Body of pancreas (tissue), 4 donors: ENCODE data around the gene ITPR2. TPM values are rescaled to one million over a fixed set of nuclear protein-coding genes. Genes with fewer than 3 reads are reported as not detected.

Experiments
- ATAC-seq: fragments of 150-250 bp; one replicate; pipeline ENCODE4 v1.9.1; 2016
- DNase-seq, 4 donors: peaks; one replicate each; pipeline ENCODE4 v3.0.0-alpha.2; 2019
- H3K27ac ChIP-seq, 4 donors: fragments of 200-600 bp; sonication (generic); 1 replicate in 3 of 4; 2 replicates in 1 of 4; pipeline versions ENCODE4 v1.5.1 to v1.6.1; 2016 to 2019; ENCODE audit warnings: mild to moderate bottlenecking in 1 of 4, mixed read lengths in 1 of 4, moderate library complexity in 1 of 4
- H3K27me3 ChIP-seq, 2 donors: fragments of 200-600 bp; sonication (generic); one replicate each; pipeline ENCODE4 v1.6.0; 2016; ENCODE audit warnings: mild to moderate bottlenecking in 1 of 2
- H3K36me3 ChIP-seq, 2 donors: fragments of 200-600 bp; sonication (generic); replicated peaks in 1 of 2; 2 replicates each; pipeline ENCODE4 v1.5.1; 2016; ENCODE audit warnings: low read depth in 2 of 2; ENCODE audit not compliant: insufficient read depth in 1 of 2
- H3K4me1 ChIP-seq: fragments of 200-600 bp; sonication (generic); one replicate; pipeline ENCODE4 v1.6.0; 2016
- H3K4me3 ChIP-seq, 2 donors: fragments of 200-600 bp; sonication (generic); 1 replicate in 1 of 2; 2 replicates in 1 of 2; pipeline ENCODE4 v1.5.1; 2016 to 2019
- H3K9me3 ChIP-seq, 3 donors: fragments of 200-600 bp; sonication (generic); 1 replicate in 2 of 3; 2 replicates in 1 of 3; pipeline ENCODE4 v1.5.1; 2016
- CTCF ChIP-seq, 7 experiments: fragments of 450-650 bp in 4 of 7; fragments of 200-600 bp in 3 of 7; sonication (generic) in 3 of 7; IDR thresholded peaks; one replicate each; pipeline ENCODE4 v1.5.1; 2016 to 2019; ENCODE audit warnings: antibody characterized with exemption in 7 of 7
- POLR2A ChIP-seq, 3 donors: fragments of 450-650 bp; IDR thresholded peaks; one replicate each; pipeline ENCODE4 v1.6.1; 2016; ENCODE audit warnings: antibody characterized with exemption in 3 of 3, mild to moderate bottlenecking in 2 of 3
- WGBS, 2 donors: methylation state at CpG; one replicate each; pipeline ENCODE4 v1.1.5; 2017; 5-methylcytosine and 5-hydroxymethylcytosine counted together
- intact Hi-C: fragments of 100-400 bp; cut with DNase I; formaldehyde crosslinking; loops from one replicate; pipeline ENCODE4 v1.15.1; 2023
- total RNA-seq, 2 donors: library from RNA; depleted of rRNA; stranded (reverse); fragments of >200 nt; gene quantifications; one replicate each; pipeline ENCODE4 v1.1.0, GENCODE V29; 2016

ITPR2 gene
- total RNA-seq, 2 donors from 2014 or later: 37.4 to 92.9 TPM

- Histone ChIP-seq H3K4me1 (no peaks in the 10 kb centered on the region), H3K27ac (no peak overlapping the region), H3K4me3 (no peak overlapping the region), H3K36me3 (peaks cover 0 to 2% of the 10 kb centered on the region in 2 donors), H3K27me3 (no peaks in the 10 kb centered on the region), H3K9me3 (no peaks in the 10 kb centered on the region)
- WGBS, 2 donors: 80 to 100% methylated on average over 1 of the region's 1 CpG
- no peak for TF ChIP-seq CTCF (IDR thresholded peaks at IDR 0.05)
- no peak for TF ChIP-seq POLR2A (IDR thresholded peaks at IDR 0.05)
- DNase-seq (no peak), ATAC-seq (no peak)
- intact Hi-C loops: loop anchor here (5.0 kb wide), 1 partner anchor 300 kb away; no protein-coding TSS in a partner anchor
Observed at GRCh38 chr12:26401874-26402273, 431.1 kb downstream of the ITPR2 start.

- DNase-seq (no peak), ATAC-seq (no peak)
- H3K4me1 ChIP-seq: no peaks in the 10 kb centered on the region
- 88 to 90% methylated on average over 7 to 8 of the region's 8 CpGs for WGBS, 2 donors
- H3K27ac ChIP-seq: no peak overlapping the region
- intact Hi-C loops: loop anchor here (5.0 kb wide), 1 partner anchor 298 kb away; no protein-coding TSS in a partner anchor
- no peaks in the 10 kb centered on the region for H3K27me3 ChIP-seq
- H3K9me3 ChIP-seq: no peaks in the 10 kb centered on the region
- no peak overlapping the region for H3K4me3 ChIP-seq
- peaks cover 0 to 2% of the 10 kb centered on the region in 2 donors for H3K36me3 ChIP-seq
- no peak for TF ChIP-seq POLR2A (IDR thresholded peaks at IDR 0.05)
- no peak for TF ChIP-seq CTCF (IDR thresholded peaks at IDR 0.05)
Observed at GRCh38 chr12:26400627-26401026, 432.4 kb downstream of the ITPR2 start.

- TF ChIP-seq CTCF (IDR thresholded peaks at IDR 0.05) (no peak), POLR2A (IDR thresholded peaks at IDR 0.05) (no peak)
- intact Hi-C loops: no loop called here
- H3K27ac ChIP-seq: no peak overlapping the region
- H3K4me3 ChIP-seq: no peak overlapping the region
- WGBS, 2 donors: 70 to 93% methylated on average over 1 of the region's 1 CpG
- H3K27me3 ChIP-seq: no peaks in the 10 kb centered on the region
- DNase-seq (no peak), ATAC-seq (no peak)
- no peaks in the 10 kb centered on the region for H3K4me1 ChIP-seq
- no peaks in the 10 kb centered on the region for H3K9me3 ChIP-seq
- peaks cover 0 to 2% of the 10 kb centered on the region in 2 donors for H3K36me3 ChIP-seq
Observed at GRCh38 chr12:26399381-26399780, 433.6 kb downstream of the ITPR2 start.

GRCh38 chr12:26396402-26396801, 436.6 kb downstream of the ITPR2 start:
- 81 to 89% methylated on average over 3 of the region's 3 CpGs for WGBS, 2 donors
- intact Hi-C loops: no loop called here
- TF ChIP-seq CTCF (IDR thresholded peaks at IDR 0.05): no peak
- no peak for TF ChIP-seq POLR2A (IDR thresholded peaks at IDR 0.05)
- Histone ChIP-seq H3K4me1 (no peaks in the 10 kb centered on the region), H3K4me3 (no peak overlapping the region), H3K9me3 (no peaks in the 10 kb centered on the region), H3K27ac (no peak overlapping the region), H3K36me3 (peaks cover 0 to 2% of the 10 kb centered on the region in 2 donors), H3K27me3 (no peaks in the 10 kb centered on the region)
- no peak for DNase-seq
- ATAC-seq: no peak

GRCh38 chr12:26389343-26389742, 443.7 kb downstream of the ITPR2 start:
- no peaks in the 10 kb centered on the region for H3K9me3 ChIP-seq
- no peaks in the 10 kb centered on the region for H3K4me1 ChIP-seq
- DNase-seq (no peak), ATAC-seq (no peak)
- 22 to 57% methylated on average over 1 of the region's 1 CpG for WGBS, 2 donors
- H3K27me3 ChIP-seq: no peaks in the 10 kb centered on the region
- no peak overlapping the region for H3K27ac ChIP-seq
- no peak for TF ChIP-seq CTCF (IDR thresholded peaks at IDR 0.05)
- no peak for TF ChIP-seq POLR2A (IDR thresholded peaks at IDR 0.05)
- no peaks in the 10 kb centered on the region for H3K36me3 ChIP-seq
- H3K4me3 ChIP-seq: no peak overlapping the region
- intact Hi-C loops: no loop called here
